Measurements from ENCODE around the gene MFNG.

GRCh38 chr22:37521236-37521739 lies 35.1 kb upstream of the MFNG start:
- TF ChIP-seq EZH2 (IDR thresholded peaks at IDR 0.05; ENCODE audit: low read length, missing control alignments) = no peak
- TF ChIP-seq CTCF (conservative IDR thresholded peaks at IDR 0.05 in 1 of 2, IDR thresholded peaks at IDR 0.05 in 1 of 2; ENCODE audit: low read depth in 1 of 2, low read length in 2 of 2) = no peak
